Activated T-cell treated with anti-CD3 and anti-CD28 coated beads for 24 hours (primary cell): ENCODE data around the gene NRXN3.

ENCODE experiments used
- DNase-seq: peaks from one replicate; pipeline ENCODE4 v3.0.0-alpha.2; 2020; ENCODE audit warnings: low read depth

Gene NRXN3

GRCh38 chr14:79896009-79896408 lies 1725.8 kb downstream of the NRXN3 start:
- no peak for DNase-seq

- DNase-seq: no peak
Measured at GRCh38 chr14:79899610-79900009, 1729.4 kb downstream of the NRXN3 start.

GRCh38 chr14:79904497-79904896 lies 1734.3 kb downstream of the NRXN3 start:
- DNase-seq: no peak

GRCh38 chr14:79906994-79907393 lies 1736.8 kb downstream of the NRXN3 start:
- DNase-seq: no peak

GRCh38 chr14:79910086-79910485 lies 1739.9 kb downstream of the NRXN3 start:
- no peak for DNase-seq

GRCh38 chr14:79911744-79912143 lies 1741.6 kb downstream of the NRXN3 start:
- no peak for DNase-seq

- no peak for DNase-seq
Measured at GRCh38 chr14:79914595-79914994, 1744.4 kb downstream of the NRXN3 start.

- no peak for DNase-seq
Measured at GRCh38 chr14:79915406-79915805, 1745.2 kb downstream of the NRXN3 start.

GRCh38 chr14:79916281-79916680 lies 1746.1 kb downstream of the NRXN3 start:
- DNase-seq: no peak

GRCh38 chr14:79916892-79917291 lies 1746.7 kb downstream of the NRXN3 start:
- DNase-seq: no peak
